Mammary epithelial cell (primary cell): Measurements from ENCODE around the gene TXNDC15.

Experiments
- CTCF ChIP-seq, 2 donors: IDR thresholded peaks in 1 of 2; conservative IDR thresholded peaks in 1 of 2; 2 replicates each; pipeline ENCODE4 v1.5.1; 2011 to 2012; ENCODE audit warnings: inconsistent platforms in 2 of 2, low read length in 2 of 2, mild to moderate bottlenecking in 2 of 2, control low read depth in 1 of 2, low read depth in 1 of 2; ENCODE audit not compliant: insufficient read depth in 1 of 2; ENCODE audit errors: extremely low read depth in 1 of 2
- EZH2 ChIP-seq: IDR thresholded peaks from 2 replicates; pipeline ENCODE4 v1.6.1; 2012; ENCODE audit warnings: low read length, inconsistent platforms, borderline replicate concordance

- TF ChIP-seq CTCF (conservative IDR thresholded peaks at IDR 0.05 in 1 of 2, IDR thresholded peaks at IDR 0.05 in 1 of 2; ENCODE audit: extremely low read depth in 1 of 2, insufficient read depth in 1 of 2, low read depth in 1 of 2, low read length in 2 of 2): no peak
- TF ChIP-seq EZH2: no peak
Observed at GRCh38 chr5:134846641-134846960, 27.6 kb upstream of the TXNDC15 start.
